HCT116 (cell line): Measurements from ENCODE around the gene ZNF692.
"Not testable (repeated sequence)": the region's sequence is repeated elsewhere in the genome, so short reads cannot be mapped to it uniquely, and the experiment has no call there.

Experiments
- FOSL1 ChIP-seq: IDR thresholded peaks from 2 replicates; pipeline ENCODE4 v1.6.1; 2012; ENCODE audit warnings: low read depth
- POLR2A ChIP-seq: IDR thresholded peaks from 2 replicates; pipeline ENCODE4 v1.7.0; 2011; ENCODE audit warnings: borderline replicate concordance; ENCODE audit not compliant: insufficient read depth, insufficient read length; ENCODE audit errors: extremely low read depth
- SP1 ChIP-seq: IDR thresholded peaks from 2 replicates; pipeline ENCODE4 v1.6.1; 2012; ENCODE audit warnings: low read depth
- TCF7L2 ChIP-seq: IDR thresholded peaks from 2 replicates; pipeline ENCODE4 v1.7.0; 2011; ENCODE audit warnings: borderline replicate concordance, inconsistent platforms; ENCODE audit not compliant: insufficient read depth, insufficient read length; ENCODE audit errors: extremely low read depth
- YY1 ChIP-seq: IDR thresholded peaks from 2 replicates; pipeline ENCODE4 v1.6.1; 2011; ENCODE audit warnings: low read length, low read depth, moderate library complexity, mild to moderate bottlenecking; ENCODE audit not compliant: insufficient replicate concordance; ENCODE audit errors: extremely low read depth
- ZFX ChIP-seq: fragments of 450-650 bp; IDR thresholded peaks from 2 replicates; pipeline ENCODE4 v1.6.1; 2017
- TF ChIP-seq, protein P1 (sequence below), 3 experiments: fragments of 200-600 bp in 1 of 3; sonication (generic) in 1 of 3; IDR thresholded peaks in 2 of 3; conservative IDR thresholded peaks in 1 of 3; 2 replicates each; pipeline ENCODE4 v1.5.1; 2012 to 2017; ENCODE audit warnings: low read depth in 2 of 3, low read length in 2 of 3, antibody characterized with exemption in 1 of 3, borderline replicate concordance in 1 of 3, control low read depth in 1 of 3, mild to moderate bottlenecking in 1 of 3, mixed read lengths in 1 of 3, mixed run types in 1 of 3, moderate library complexity in 1 of 3; ENCODE audit not compliant: insufficient read depth in 1 of 3
- TF ChIP-seq, protein P2 (sequence below): IDR thresholded peaks from 2 replicates; pipeline ENCODE4 v1.6.1; 2011; ENCODE audit warnings: mild to moderate bottlenecking, low read length, moderate library complexity; ENCODE audit not compliant: insufficient replicate concordance; ENCODE audit errors: extremely low read depth

DNA sequence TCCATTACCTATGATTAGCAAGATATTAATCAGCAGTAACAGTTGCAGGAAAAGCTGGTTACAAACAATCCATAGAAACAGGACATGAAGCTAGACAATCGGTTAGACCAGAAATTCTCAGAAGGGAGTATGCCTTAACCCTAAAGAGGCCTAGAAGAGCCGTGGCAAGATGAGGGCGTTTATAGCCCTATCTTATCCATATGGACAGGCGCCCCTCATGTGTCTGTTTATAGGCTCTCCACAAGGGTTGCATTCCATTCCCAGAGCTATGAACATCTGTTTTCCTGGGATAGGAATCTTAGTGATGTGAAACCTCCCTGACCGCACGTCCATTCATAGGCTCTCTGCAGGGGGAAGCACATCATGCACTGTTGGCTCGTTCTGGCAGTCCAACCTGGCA lies 23.5 kb upstream of the ZNF692 start:
- TF ChIP-seq POLR2A, ZFX, YY1, SP1, TCF7L2, FOSL1: not testable (repeated sequence)
- TF ChIP-seq, protein P1, sequence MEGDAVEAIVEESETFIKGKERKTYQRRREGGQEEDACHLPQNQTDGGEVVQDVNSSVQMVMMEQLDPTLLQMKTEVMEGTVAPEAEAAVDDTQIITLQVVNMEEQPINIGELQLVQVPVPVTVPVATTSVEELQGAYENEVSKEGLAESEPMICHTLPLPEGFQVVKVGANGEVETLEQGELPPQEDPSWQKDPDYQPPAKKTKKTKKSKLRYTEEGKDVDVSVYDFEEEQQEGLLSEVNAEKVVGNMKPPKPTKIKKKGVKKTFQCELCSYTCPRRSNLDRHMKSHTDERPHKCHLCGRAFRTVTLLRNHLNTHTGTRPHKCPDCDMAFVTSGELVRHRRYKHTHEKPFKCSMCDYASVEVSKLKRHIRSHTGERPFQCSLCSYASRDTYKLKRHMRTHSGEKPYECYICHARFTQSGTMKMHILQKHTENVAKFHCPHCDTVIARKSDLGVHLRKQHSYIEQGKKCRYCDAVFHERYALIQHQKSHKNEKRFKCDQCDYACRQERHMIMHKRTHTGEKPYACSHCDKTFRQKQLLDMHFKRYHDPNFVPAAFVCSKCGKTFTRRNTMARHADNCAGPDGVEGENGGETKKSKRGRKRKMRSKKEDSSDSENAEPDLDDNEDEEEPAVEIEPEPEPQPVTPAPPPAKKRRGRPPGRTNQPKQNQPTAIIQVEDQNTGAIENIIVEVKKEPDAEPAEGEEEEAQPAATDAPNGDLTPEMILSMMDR (IDR thresholded peaks at IDR 0.05 in 2 of 3, conservative IDR thresholded peaks at IDR 0.05 in 1 of 3; ENCODE audit: borderline replicate concordance in 1 of 3, insufficient read depth in 1 of 3, low read depth in 2 of 3, low read length in 2 of 3) = not testable (repeated sequence)
- TF ChIP-seq, protein P2, sequence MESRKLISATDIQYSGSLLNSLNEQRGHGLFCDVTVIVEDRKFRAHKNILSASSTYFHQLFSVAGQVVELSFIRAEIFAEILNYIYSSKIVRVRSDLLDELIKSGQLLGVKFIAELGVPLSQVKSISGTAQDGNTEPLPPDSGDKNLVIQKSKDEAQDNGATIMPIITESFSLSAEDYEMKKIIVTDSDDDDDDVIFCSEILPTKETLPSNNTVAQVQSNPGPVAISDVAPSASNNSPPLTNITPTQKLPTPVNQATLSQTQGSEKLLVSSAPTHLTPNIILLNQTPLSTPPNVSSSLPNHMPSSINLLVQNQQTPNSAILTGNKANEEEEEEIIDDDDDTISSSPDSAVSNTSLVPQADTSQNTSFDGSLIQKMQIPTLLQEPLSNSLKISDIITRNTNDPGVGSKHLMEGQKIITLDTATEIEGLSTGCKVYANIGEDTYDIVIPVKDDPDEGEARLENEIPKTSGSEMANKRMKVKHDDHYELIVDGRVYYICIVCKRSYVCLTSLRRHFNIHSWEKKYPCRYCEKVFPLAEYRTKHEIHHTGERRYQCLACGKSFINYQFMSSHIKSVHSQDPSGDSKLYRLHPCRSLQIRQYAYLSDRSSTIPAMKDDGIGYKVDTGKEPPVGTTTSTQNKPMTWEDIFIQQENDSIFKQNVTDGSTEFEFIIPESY = not testable (repeated sequence)
